ENCODE measurements around the gene KRT12. TPM values are rescaled to one million over a fixed set of nuclear protein-coding genes. Genes with fewer than 3 reads are reported as not detected.

The KRT12 gene
- total and polyA plus RNA-seq, 9 of the 15 experiments (the other 6 are each of a cell fraction or from before 2014, with no cell fraction given), result 0.18 to 7.0 (median 2.2) TPM

DNA sequence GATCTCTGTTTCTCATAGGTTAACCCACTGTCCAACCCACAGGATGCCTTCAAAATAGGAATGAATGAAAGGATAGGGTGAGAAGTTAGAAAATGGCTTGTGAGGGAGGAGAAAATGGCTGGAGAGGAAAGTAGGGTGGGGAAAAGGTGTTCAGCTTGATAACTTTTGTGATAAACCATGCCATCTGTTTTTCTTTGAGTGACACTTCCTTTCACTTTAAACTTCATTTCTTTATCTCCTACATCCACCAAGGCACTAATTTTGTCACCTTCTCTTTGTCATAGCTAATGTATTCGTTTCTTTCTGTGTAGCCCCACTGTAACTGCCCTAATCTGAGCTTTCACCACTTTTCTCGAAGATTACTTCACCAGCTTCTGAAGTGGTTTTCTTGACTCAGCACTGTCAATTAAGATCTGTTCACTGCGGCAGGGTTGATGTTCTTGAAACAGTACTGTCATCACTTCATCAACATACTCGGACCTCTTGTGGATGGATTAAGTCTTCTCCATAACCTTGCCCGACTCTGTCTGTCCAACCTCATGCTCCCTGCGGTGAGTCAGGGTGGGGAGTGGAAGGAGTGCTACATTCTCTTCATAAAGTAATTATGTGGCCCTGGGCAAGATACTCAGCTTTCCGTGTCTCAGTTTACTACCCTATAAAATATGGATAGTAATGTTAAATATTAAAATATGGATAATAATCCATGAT, 39.1 kb downstream of the KRT12 start (continued):
- TF ChIP-seq, protein P1, sequence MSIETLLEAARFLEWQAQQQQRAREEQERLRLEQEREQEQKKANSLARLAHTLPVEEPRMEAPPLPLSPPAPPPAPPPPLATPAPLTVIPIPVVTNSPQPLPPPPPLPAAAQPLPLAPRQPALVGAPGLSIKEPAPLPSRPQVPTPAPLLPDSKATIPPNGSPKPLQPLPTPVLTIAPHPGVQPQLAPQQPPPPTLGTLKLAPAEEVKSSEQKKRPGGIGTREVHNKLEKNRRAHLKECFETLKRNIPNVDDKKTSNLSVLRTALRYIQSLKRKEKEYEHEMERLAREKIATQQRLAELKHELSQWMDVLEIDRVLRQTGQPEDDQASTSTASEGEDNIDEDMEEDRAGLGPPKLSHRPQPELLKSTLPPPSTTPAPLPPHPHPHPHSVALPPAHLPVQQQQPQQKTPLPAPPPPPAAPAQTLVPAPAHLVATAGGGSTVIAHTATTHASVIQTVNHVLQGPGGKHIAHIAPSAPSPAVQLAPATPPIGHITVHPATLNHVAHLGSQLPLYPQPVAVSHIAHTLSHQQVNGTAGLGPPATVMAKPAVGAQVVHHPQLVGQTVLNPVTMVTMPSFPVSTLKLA (conservative IDR thresholded peaks at IDR 0.05), result peak; percentile 54 to 82; a peak in 3 of 4 replicates
- TF ChIP-seq, protein P2, sequence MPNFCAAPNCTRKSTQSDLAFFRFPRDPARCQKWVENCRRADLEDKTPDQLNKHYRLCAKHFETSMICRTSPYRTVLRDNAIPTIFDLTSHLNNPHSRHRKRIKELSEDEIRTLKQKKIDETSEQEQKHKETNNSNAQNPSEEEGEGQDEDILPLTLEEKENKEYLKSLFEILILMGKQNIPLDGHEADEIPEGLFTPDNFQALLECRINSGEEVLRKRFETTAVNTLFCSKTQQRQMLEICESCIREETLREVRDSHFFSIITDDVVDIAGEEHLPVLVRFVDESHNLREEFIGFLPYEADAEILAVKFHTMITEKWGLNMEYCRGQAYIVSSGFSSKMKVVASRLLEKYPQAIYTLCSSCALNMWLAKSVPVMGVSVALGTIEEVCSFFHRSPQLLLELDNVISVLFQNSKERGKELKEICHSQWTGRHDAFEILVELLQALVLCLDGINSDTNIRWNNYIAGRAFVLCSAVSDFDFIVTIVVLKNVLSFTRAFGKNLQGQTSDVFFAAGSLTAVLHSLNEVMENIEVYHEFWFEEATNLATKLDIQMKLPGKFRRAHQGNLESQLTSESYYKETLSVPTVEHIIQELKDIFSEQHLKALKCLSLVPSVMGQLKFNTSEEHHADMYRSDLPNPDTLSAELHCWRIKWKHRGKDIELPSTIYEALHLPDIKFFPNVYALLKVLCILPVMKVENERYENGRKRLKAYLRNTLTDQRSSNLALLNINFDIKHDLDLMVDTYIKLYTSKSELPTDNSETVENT (CRISPR knock-in tag; IDR thresholded peaks at IDR 0.05), result no peak
- TF ChIP-seq, protein P3, sequence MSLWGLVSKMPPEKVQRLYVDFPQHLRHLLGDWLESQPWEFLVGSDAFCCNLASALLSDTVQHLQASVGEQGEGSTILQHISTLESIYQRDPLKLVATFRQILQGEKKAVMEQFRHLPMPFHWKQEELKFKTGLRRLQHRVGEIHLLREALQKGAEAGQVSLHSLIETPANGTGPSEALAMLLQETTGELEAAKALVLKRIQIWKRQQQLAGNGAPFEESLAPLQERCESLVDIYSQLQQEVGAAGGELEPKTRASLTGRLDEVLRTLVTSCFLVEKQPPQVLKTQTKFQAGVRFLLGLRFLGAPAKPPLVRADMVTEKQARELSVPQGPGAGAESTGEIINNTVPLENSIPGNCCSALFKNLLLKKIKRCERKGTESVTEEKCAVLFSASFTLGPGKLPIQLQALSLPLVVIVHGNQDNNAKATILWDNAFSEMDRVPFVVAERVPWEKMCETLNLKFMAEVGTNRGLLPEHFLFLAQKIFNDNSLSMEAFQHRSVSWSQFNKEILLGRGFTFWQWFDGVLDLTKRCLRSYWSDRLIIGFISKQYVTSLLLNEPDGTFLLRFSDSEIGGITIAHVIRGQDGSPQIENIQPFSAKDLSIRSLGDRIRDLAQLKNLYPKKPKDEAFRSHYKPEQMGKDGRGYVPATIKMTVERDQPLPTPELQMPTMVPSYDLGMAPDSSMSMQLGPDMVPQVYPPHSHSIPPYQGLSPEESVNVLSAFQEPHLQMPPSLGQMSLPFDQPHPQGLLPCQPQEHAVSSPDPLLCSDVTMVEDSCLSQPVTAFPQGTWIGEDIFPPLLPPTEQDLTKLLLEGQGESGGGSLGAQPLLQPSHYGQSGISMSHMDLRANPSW (CRISPR knock-in tag; IDR thresholded peaks at IDR 0.05), result peak; percentile 24; the same call in 1 of the 2 replicates
- no peak for TF ChIP-seq BRF1 (IDR thresholded peaks at IDR 0.05; ENCODE audit: borderline replicate concordance, extremely low read depth, insufficient read length)
- peak in 1 of 2 experiments; percentile 78; a peak in 1 of 3 replicates for TF ChIP-seq CBX3 (IDR thresholded peaks at IDR 0.05; ENCODE audit: borderline replicate concordance in 1 of 2, low read length in 2 of 2)
- TF ChIP-seq DMBX1 (CRISPR knock-in tag; IDR thresholded peaks at IDR 0.05; ENCODE audit: borderline replicate concordance), result peak; percentile 85; the same call in 1 of the 2 replicates
- TF ChIP-seq RBM39 (optimal IDR thresholded peaks at IDR 0.05; ENCODE audit: low read depth, low read length), result no peak
- no peak for TF ChIP-seq HDAC8 (tag; IDR thresholded peaks at IDR 0.05)
- no peak for TF ChIP-seq CBX5 (IDR thresholded peaks at IDR 0.05; ENCODE audit: borderline replicate concordance, low read depth)
- no peak for TF ChIP-seq POLR2H (tag; IDR thresholded peaks at IDR 0.05; ENCODE audit: low read depth)
- TF ChIP-seq, protein P4, sequence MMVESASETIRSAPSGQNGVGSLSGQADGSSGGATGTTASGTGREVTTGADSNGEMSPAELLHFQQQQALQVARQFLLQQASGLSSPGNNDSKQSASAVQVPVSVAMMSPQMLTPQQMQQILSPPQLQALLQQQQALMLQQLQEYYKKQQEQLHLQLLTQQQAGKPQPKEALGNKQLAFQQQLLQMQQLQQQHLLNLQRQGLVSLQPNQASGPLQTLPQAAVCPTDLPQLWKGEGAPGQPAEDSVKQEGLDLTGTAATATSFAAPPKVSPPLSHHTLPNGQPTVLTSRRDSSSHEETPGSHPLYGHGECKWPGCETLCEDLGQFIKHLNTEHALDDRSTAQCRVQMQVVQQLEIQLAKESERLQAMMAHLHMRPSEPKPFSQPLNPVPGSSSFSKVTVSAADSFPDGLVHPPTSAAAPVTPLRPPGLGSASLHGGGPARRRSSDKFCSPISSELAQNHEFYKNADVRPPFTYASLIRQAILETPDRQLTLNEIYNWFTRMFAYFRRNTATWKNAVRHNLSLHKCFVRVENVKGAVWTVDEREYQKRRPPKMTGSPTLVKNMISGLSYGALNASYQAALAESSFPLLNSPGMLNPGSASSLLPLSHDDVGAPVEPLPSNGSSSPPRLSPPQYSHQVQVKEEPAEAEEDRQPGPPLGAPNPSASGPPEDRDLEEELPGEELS (CRISPR knock-in tag; IDR thresholded peaks at IDR 0.05; ENCODE audit: borderline replicate concordance), result no peak
- TF ChIP-seq ATF7 (IDR thresholded peaks at IDR 0.05), result peak; percentile 92
- 0 out of 2 replicates have a peak, but pooled peaks have one; percentile 54 for TF ChIP-seq XRCC5 (IDR thresholded peaks at IDR 0.05; ENCODE audit: low read depth, low read length)
- TF ChIP-seq, protein P5, sequence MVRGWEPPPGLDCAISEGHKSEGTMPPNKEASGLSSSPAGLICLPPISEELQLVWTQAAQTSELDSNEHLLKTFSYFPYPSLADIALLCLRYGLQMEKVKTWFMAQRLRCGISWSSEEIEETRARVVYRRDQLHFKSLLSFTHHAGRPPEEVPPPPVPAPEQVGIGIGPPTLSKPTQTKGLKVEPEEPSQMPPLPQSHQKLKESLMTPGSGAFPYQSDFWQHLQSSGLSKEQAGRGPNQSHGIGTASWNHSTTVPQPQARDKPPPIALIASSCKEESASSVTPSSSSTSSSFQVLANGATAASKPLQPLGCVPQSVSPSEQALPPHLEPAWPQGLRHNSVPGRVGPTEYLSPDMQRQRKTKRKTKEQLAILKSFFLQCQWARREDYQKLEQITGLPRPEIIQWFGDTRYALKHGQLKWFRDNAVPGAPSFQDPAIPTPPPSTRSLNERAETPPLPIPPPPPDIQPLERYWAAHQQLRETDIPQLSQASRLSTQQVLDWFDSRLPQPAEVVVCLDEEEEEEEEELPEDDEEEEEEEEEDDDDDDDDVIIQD (CRISPR knock-in tag; IDR thresholded peaks at IDR 0.05), result no peak
